LHCN-M2 (cell line): ENCODE measurements around the gene EPHA8. TPM values are rescaled to one million over a fixed set of nuclear protein-coding genes. Genes with fewer than 3 reads are reported as not detected.

Source experiments
- DNase-seq: peaks from one replicate; pipeline ENCODE4 v3.0.0-alpha.2; 2012; ENCODE audit warnings: low read depth
- polyA plus RNA-seq: library from polyadenylated mRNA; unstranded; fragments of >200 nt; gene quantifications from one replicate; pipeline ENCODE4 v1.2.1, GENCODE V29; 2012; ENCODE audit warnings: missing spikeins
- total RNA-seq: library from RNA; depleted of rRNA; stranded (reverse); fragments of >200 nt; gene quantifications from 2 replicates; pipeline ENCODE4 v1.2.3, GENCODE V29; 2014; rRNA removed

Gene EPHA8
- not detected in 2 replicates for total RNA-seq
- polyA plus RNA-seq, result not detected

DNA sequence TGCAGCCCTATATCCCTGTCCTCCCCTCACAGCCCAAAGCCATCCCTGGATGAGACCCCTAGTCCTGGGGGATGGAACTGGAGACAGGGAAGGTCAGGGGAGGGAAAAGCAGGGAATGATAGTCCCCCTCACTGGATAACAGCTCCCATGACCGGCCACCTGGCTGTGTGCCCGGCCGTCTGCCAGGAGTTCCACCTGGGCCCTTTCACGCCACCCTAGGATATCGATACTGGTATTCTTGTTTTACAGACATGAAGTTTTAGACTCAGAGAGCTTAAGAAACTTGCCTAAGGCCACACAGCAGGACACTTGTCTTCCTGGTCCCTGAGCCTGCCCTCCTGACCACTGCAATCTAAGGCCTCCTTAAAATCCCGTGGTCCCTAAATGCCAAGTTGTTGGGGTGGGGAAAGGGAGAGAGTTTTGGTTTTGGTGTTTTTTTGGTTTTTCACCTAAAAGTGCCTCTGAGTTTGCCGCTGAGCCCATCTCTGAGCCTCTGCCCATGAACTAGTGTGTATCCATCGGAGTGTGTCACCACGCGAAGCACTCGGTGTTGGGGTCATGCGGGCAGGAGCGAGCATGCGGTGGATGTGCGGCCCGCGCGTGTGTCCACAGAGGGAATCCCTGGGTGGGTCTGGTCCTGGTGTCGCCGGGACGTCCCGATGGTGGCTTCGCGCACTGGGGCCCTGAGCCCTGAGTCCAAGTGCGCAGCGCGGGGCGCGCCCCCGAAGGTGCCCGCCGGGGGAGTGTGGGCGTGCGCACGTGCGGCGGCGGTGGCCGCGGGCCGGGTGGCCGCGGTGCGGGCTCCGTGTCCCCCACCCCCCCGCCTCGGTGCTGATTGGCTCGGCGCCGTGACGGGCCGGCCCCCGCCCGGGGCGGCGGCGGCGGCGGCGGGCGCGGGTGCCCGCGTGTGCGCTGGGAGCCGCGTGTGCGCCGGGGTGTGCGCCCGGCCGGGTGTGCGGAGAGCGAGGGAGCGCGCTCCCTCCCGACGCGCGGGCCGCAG is at the start of gene EPHA8:
TSS of gene EPHA8 (plus strand) at position 906 of the 1,000 bp plus-strand sequence. CDS start 147 bp downstream, outside the sequence.
- DNase-seq, result no peak

GRCh38 chr1:22516906-22517571 is 46.2 kb upstream of the EPHA8 start:
- DNase-seq, result no peak

GRCh38 chr1:22517956-22518355 is 45.3 kb upstream of the EPHA8 start:
- DNase-seq, result no peak

GRCh38 chr1:22518379-22518778 is 44.9 kb upstream of the EPHA8 start:
- DNase-seq, result no peak

GRCh38 chr1:22520871-22521270 is 42.4 kb upstream of the EPHA8 start:
- no peak for DNase-seq

GRCh38 chr1:22521692-22522091 is 41.6 kb upstream of the EPHA8 start:
- DNase-seq, result no peak

- no peak for DNase-seq
Observed at GRCh38 chr1:22522221-22522743, 41.0 kb upstream of the EPHA8 start.

- DNase-seq, result no peak
Observed at GRCh38 chr1:22524481-22524880, 38.8 kb upstream of the EPHA8 start.

- no peak for DNase-seq
Observed at GRCh38 chr1:22525211-22525610, 38.1 kb upstream of the EPHA8 start.

DNA sequence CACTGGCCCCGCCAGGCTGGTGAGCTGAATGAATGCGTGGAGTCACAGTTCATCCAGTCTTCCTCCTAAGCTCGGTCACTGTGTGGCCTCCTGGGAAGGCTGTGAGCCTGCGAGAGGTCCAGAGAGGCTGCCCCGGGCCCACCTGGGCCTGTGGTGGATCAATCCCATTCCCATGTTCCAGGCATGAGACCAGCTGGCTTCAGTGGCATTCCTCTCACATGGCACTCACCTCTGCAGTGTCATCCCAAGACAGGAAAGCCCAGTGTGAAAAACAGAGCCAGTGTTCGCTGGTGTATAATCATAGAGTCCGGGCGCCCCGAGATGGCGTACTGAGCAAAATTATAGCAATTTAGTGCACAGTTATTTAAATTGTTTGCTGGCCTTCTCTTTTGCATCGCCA is 37.6 kb upstream of the EPHA8 start:
- DNase-seq, result no peak

GRCh38 chr1:22526098-22526497 is 37.2 kb upstream of the EPHA8 start:
- DNase-seq, result no peak

GRCh38 chr1:22526677-22527076 is 36.6 kb upstream of the EPHA8 start:
- DNase-seq, result no peak

- no peak for DNase-seq
Observed at GRCh38 chr1:22527122-22527521, 36.2 kb upstream of the EPHA8 start.

GRCh38 chr1:22527555-22528296 is 35.6 kb upstream of the EPHA8 start:
- no peak for DNase-seq

DNA sequence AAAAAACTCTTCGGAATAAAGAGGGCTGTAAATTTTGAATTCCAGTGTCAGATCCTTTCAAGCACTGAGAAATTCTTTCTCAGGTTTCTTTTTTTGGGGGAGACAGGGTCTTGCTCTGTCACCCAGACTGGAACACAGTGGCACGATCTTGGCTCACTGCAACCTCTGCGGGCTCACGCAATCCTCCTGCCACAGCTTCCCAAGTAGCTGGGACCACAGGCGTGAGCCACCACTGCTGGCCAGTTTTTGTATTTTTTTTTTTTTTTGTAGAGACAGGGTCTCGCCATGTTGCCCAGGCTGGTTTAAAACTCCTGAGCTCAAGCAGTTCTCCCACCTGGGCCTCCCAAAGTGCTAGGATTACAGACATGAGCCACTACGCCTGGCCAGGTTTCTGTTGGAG is 34.8 kb upstream of the EPHA8 start:
- DNase-seq, result no peak

DNA sequence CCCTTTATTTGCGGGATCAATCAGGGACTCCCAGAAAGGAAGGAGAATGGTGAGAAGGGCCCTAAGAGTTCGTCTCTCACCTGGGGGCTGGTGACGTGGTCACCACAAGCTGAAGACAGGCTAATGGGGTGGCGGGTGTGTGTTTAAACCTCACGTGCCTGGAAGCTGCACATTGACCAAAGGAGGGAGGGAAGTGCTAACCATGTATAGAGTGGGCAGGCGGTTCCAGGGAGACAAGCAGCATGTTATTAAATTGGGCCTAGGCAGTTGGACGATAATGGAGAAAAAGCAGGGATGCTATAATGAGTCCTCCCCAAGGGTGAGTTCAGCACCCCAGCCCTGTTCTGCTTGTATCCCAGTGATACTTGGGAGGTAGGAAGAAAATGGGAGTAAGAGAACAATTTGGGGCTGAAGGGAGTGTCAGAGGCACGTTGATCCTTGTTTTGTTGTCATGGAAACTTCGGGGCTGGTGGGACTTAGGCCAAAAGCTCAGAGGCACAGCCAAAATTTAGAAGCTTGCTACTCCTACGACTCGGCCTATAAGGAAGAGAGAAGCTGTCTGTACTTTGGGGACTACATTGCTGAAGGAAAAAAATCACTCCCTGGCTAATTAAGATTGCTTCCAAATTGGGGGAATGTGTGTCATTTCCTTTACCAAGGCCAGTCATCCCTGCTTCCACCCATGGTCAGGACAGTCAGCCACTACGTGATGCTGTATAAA is 33.2 kb upstream of the EPHA8 start:
- no peak for DNase-seq

DNA sequence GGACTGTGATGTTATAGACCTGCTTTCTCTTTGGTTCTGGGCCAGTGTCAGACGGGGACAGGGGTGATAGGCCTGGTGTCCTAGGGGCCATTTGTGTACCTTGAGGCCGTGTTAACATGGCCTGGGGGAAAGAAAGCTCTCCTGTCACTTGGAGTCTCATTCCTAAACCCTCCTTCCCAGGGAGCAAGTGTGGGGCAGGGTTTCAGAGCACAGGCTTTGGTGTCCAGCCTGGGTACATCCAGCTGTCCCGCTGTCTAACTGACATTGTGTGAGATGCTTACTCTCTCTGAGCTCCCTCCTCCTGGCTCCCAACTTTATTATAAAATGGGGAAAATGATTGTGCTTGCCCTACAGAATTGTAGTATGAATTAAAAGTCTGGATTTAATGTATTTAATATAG is 32.6 kb upstream of the EPHA8 start:
- DNase-seq, result no peak

GRCh38 chr1:22531251-22531650 is 32.0 kb upstream of the EPHA8 start:
- no peak for DNase-seq

GRCh38 chr1:22533244-22533895 is 29.9 kb upstream of the EPHA8 start:
- DNase-seq, result no peak

DNA sequence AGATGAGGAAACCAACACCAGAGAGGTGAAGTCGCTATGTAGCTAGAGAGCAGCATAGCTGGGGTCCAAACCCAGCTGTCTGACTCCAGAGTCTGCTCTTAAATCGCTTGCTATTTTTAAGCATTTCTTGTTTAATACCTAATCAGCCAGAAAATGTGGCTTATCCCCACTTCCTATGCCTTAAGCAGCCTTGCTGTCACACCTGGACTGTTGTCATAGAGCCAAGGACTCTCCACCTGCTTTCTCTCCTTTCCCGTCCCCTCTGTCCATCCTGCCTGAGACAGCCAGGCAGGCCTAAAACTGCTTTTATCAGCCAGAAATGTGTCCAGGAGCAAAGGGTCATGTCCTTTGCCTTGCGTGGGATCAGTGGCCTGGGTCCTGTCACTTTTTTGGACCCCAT is 28.3 kb upstream of the EPHA8 start:
- DNase-seq, result no peak

DNA sequence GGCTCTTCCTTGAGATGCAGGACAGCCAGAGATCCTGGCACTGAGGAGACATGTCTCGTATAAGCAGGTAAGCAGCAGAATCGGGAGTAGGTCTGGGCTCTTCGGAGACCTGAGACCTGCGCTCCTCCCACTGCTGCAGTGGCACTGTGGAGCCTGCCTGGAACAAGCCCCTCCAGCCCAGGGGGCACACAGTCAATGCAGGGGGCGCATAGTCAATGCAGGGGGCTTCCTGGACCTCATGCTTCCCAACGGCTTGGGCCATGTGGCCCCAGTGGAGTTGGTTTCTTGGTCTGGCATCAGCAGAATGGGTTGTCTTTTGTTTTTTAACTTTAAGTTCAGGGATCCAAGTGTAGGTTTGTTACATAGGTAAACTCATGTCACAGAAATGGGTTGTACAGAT is 27.9 kb upstream of the EPHA8 start:
- DNase-seq, result no peak
